SU-DHL-6 (cell line): ENCODE measurements around the gene CDH1.

Experiments used
- H2AFZ ChIP-seq: fragments of 200-600 bp; sonication (generic); 2 replicates; pipeline ENCODE4 v1.6.1; 2014; ENCODE audit warnings: low read depth, mild to moderate bottlenecking, moderate library complexity, mixed read lengths, antibody characterized with exemption, low read length; ENCODE audit not compliant: severe bottlenecking
- H3F3A ChIP-seq: fragments of 200-600 bp; shearing (Covaris generic); 2 replicates; pipeline ENCODE4 v1.6.0; 2016; ENCODE audit warnings: antibody characterized with exemption, mild to moderate bottlenecking; ENCODE audit not compliant: insufficient read depth
- H3K27ac ChIP-seq: fragments of 200-600 bp; sonication (generic); 2 replicates; pipeline ENCODE4 v1.5.1; 2016; ENCODE audit warnings: low read depth, mild to moderate bottlenecking, low read length, moderate library complexity, mixed read lengths
- H3K27me3 ChIP-seq: fragments of 200-600 bp; sonication (generic), shearing (Covaris generic); 2 replicates; pipeline ENCODE4 v1.6.0; 2014; ENCODE audit warnings: mild to moderate bottlenecking, low read length
- H3K36me3 ChIP-seq: fragments of 200-600 bp; sonication (generic); 2 replicates; pipeline ENCODE4 v1.6.1; 2014; ENCODE audit warnings: mild to moderate bottlenecking, low read length, mixed read lengths
- H3K4me2 ChIP-seq: fragments of 300-600, 200-600 bp; shearing (Covaris generic), sonication (generic); 2 replicates; pipeline ENCODE4 v1.6.0; 2014; ENCODE audit warnings: low read length, low read depth, mild to moderate bottlenecking; ENCODE audit not compliant: poor library complexity, severe bottlenecking
- H3K4me3 ChIP-seq: fragments of 200-600 bp; sonication (generic); 2 replicates; pipeline ENCODE4 v1.5.1; 2014; ENCODE audit warnings: antibody characterized with exemption, low read length, mild to moderate bottlenecking, mixed read lengths; ENCODE audit not compliant: insufficient read depth, poor library complexity, severe bottlenecking
- H3K79me2 ChIP-seq: fragments of 200-600 bp; sonication (generic); 2 replicates; pipeline ENCODE4 v1.6.1; 2014; ENCODE audit warnings: mild to moderate bottlenecking, low read length, moderate library complexity; ENCODE audit not compliant: insufficient read depth
- H3K9ac ChIP-seq: fragments of 200-600 bp; sonication (generic); 2 replicates; pipeline ENCODE4 v1.7.0; 2014; ENCODE audit warnings: mild to moderate bottlenecking, low read length
- H3K9me2 ChIP-seq: fragments of 200-600 bp; sonication (generic); replicated peaks from 2 replicates; pipeline ENCODE4 v1.6.1; 2014; ENCODE audit warnings: low read length; ENCODE audit not compliant: insufficient read depth
- H3K9me3 ChIP-seq: fragments of 200-600 bp; sonication (generic); 2 replicates; pipeline ENCODE4 v1.6.1; 2014; ENCODE audit warnings: low read length, mixed read lengths; ENCODE audit not compliant: insufficient read depth
- H4K20me1 ChIP-seq: fragments of 200-600 bp; sonication (generic); 2 replicates; pipeline ENCODE4 v1.6.1; 2014; ENCODE audit warnings: low read depth, mild to moderate bottlenecking, antibody characterized with exemption, low read length, moderate library complexity, mixed read lengths
- EZH2phosphoT487 ChIP-seq: fragments of 200-600 bp; sonication (generic), shearing (Covaris generic); conservative IDR thresholded peaks from 2 replicates; pipeline ENCODE4 v1.6.1; 2018; ENCODE audit warnings: mild to moderate bottlenecking, antibody characterized with exemption, low read length, moderate library complexity, mixed read lengths
- TF ChIP-seq, protein P1 (sequence below): fragments of 200-600 bp; sonication (generic); IDR thresholded peaks from one replicate; pipeline ENCODE4 v1.5.1; 2017; ENCODE audit warnings: antibody characterized with exemption, mild to moderate bottlenecking, low read length, moderate library complexity; ENCODE audit not compliant: insufficient read depth, poor library complexity, severe bottlenecking

Gene CDH1

DNA sequence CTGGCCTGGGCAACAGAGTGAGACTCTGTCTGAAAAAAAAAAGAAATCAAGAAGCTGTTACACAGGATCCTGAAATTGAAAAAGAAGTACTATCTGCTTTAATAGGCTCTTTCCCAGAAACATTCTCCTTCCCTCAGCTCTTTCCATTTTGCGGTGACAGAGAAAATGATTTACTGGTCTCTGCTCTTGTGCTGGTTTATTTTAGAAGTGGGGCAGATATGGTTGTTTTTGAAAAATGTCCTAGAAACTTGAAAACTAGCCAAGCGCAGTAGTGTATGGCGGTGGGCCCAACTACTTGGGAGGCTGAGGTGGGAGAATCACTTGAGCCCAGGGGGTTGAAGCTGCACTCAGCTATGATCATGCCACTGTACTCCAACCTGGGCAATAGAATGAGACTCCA lies 77.4 kb downstream of the CDH1 start:
- H4K20me1 ChIP-seq, result no peaks in the 10 kb centered on the region
- H3F3A ChIP-seq, result no peaks in the 10 kb centered on the region
- H3K36me3 ChIP-seq, result no peaks in the 10 kb centered on the region
- no peak overlapping the region for H3K4me3 ChIP-seq
- H3K27ac ChIP-seq, result no peak overlapping the region
- H2AFZ ChIP-seq, result no peak overlapping the region
- H3K9me2 ChIP-seq, result no peaks in the 10 kb centered on the region
- H3K9ac ChIP-seq, result no peak overlapping the region
- no peaks in the 10 kb centered on the region for H3K9me3 ChIP-seq
- no peaks in the 10 kb centered on the region for H3K27me3 ChIP-seq
- no peaks in the 10 kb centered on the region for H3K79me2 ChIP-seq
- no peak overlapping the region for H3K4me2 ChIP-seq
- no peak for TF ChIP-seq EZH2phosphoT487
- TF ChIP-seq, protein P1, sequence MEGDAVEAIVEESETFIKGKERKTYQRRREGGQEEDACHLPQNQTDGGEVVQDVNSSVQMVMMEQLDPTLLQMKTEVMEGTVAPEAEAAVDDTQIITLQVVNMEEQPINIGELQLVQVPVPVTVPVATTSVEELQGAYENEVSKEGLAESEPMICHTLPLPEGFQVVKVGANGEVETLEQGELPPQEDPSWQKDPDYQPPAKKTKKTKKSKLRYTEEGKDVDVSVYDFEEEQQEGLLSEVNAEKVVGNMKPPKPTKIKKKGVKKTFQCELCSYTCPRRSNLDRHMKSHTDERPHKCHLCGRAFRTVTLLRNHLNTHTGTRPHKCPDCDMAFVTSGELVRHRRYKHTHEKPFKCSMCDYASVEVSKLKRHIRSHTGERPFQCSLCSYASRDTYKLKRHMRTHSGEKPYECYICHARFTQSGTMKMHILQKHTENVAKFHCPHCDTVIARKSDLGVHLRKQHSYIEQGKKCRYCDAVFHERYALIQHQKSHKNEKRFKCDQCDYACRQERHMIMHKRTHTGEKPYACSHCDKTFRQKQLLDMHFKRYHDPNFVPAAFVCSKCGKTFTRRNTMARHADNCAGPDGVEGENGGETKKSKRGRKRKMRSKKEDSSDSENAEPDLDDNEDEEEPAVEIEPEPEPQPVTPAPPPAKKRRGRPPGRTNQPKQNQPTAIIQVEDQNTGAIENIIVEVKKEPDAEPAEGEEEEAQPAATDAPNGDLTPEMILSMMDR, result no peak

DNA sequence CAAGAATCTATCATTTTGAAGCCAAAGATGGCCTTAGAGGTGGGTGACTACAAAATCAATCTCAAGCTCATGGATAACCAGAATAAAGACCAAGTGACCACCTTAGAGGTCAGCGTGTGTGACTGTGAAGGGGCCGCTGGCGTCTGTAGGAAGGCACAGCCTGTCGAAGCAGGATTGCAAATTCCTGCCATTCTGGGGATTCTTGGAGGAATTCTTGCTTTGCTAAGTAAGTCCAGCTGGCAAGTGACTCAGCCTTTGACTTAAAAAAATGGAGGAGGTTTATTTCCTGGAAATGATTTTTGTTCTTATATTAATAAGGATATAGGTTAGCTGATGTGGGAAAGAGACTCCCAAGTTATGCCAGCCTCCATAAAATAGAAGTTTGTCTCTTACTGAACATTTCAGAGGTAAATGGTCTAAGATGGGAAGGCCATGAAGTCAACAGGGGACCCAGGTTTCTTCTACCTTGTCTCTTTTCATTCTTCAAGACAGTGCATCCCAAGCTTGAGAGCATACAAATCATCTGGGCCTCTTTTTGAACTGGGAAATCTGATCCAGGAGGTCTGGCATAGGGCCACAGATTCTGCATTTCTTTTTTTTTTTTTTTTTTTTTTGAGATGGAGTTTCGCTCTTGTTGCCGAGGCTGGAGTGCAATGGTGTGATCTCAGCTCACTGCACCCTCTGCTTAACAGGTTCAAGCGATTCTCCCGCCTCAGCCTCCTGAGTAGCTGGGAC lies 86.5 kb downstream of the CDH1 start:
- no peaks in the 10 kb centered on the region for H4K20me1 ChIP-seq
- H2AFZ ChIP-seq, result no peak overlapping the region
- H3K27ac ChIP-seq, result no peak overlapping the region
- H3K36me3 ChIP-seq, result no peaks in the 10 kb centered on the region
- no peaks in the 10 kb centered on the region for H3K9me3 ChIP-seq
- TF ChIP-seq, protein P1, result no peak
- TF ChIP-seq EZH2phosphoT487, result no peak
- no peak overlapping the region for H3K4me3 ChIP-seq
- H3K9me2 ChIP-seq, result no peaks in the 10 kb centered on the region
- no peak overlapping the region for H3K4me2 ChIP-seq
- H3K79me2 ChIP-seq, result no peaks in the 10 kb centered on the region
- H3K27me3 ChIP-seq, result no peaks in the 10 kb centered on the region
- H3K9ac ChIP-seq, result no peak overlapping the region
- no peaks in the 10 kb centered on the region for H3F3A ChIP-seq

DNA sequence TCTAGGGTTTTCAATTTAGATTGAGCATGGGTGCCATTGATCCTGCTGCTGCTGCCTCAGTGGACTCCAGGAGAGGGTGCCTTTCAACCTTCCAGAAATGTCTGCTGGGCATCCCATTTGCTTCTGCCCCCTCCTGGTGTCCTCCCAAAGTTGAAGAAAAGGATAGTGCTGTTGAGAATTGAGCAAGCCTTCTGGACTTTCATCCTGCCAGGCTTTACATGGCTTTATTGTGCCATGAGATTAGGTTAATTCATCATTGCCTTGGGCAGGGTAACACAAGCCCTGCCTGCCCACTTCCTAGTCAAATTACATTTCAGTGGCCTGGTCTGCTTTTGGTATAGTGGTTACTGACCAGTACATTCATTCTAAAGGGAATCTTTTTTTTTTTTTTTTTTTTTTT lies 88.3 kb downstream of the CDH1 start:
- Histone ChIP-seq H3K79me2 (no peaks in the 10 kb centered on the region), H3K27ac (no peak overlapping the region), H3K36me3 (no peaks in the 10 kb centered on the region), H3K4me3 (no peak overlapping the region), H3F3A (no peaks in the 10 kb centered on the region), H2AFZ (no peak overlapping the region), H3K9ac (no peak overlapping the region), H3K27me3 (no peaks in the 10 kb centered on the region), H4K20me1 (no peaks in the 10 kb centered on the region), H3K4me2 (no peak overlapping the region), H3K9me3 (no peaks in the 10 kb centered on the region), H3K9me2 (no peaks in the 10 kb centered on the region)
- TF ChIP-seq, protein P1, result no peak
- no peak for TF ChIP-seq EZH2phosphoT487
